PC-9 (cell line): Measurements from ENCODE around the gene SMIM30.

Source experiments
- CTCF ChIP-seq: fragments of 200-600 bp; sonication (generic); conservative IDR thresholded peaks from 2 replicates; pipeline ENCODE4 v1.6.1; 2017; ENCODE audit warnings: mixed run types, antibody characterized with exemption, mild to moderate bottlenecking, moderate library complexity
- EZH2 ChIP-seq: fragments of 200-600 bp; sonication (generic); IDR thresholded peaks from 2 replicates; pipeline ENCODE4 v1.8.0; 2017; ENCODE audit warnings: antibody characterized with exemption, low read depth

- TF ChIP-seq CTCF (no peak), EZH2 (no peak)
Observed at GRCh38 chr7:113085781-113086390, 32.5 kb downstream of the SMIM30 start.
